Type B pancreatic cell (in vitro differentiated cells): ENCODE data around the gene TRANK1. TPM values are rescaled to one million over a fixed set of nuclear protein-coding genes. Genes with fewer than 3 reads are reported as not detected.
"Not testable (repeated sequence)": the region's sequence is repeated elsewhere in the genome, so short reads cannot be mapped to it uniquely, and the experiment has no call there.

Experiments used
- DNase-seq: peaks from one replicate; pipeline ENCODE4 v3.0.0; 2021; ENCODE audit warnings: mixed read lengths; ENCODE audit not compliant: unreplicated experiment; ENCODE audit errors: extremely low spot score
- H3K27ac Mint-ChIP-seq: 2 replicates; pipeline ENCODE4 v1.8.0; 2021; ENCODE audit warnings: mild to moderate bottlenecking, mixed read lengths
- H3K27me3 Mint-ChIP-seq: 2 replicates; pipeline ENCODE4 v1.8.0; 2021; ENCODE audit warnings: mixed read lengths
- H3K36me3 Mint-ChIP-seq: 2 replicates; pipeline ENCODE4 v1.8.0; 2021; ENCODE audit warnings: mixed read lengths
- H3K4me1 Mint-ChIP-seq: one replicate; pipeline ENCODE4 v1.8.0; 2021; ENCODE audit warnings: mixed read lengths; ENCODE audit not compliant: unreplicated experiment
- H3K4me3 Mint-ChIP-seq: 2 replicates; pipeline ENCODE4 v1.8.0; 2021; ENCODE audit warnings: mild to moderate bottlenecking, mixed read lengths
- H3K9me3 Mint-ChIP-seq: 2 replicates; pipeline ENCODE4 v1.8.0; 2021; ENCODE audit warnings: mixed read lengths
- CTCF ChIP-seq: fragments of 200-600 bp; sonication (generic); conservative IDR thresholded peaks from 2 replicates; pipeline ENCODE4 v1.5.0; 2021; ENCODE audit warnings: antibody characterized with exemption, mild to moderate bottlenecking
- total RNA-seq: library from RNA; stranded (reverse); gene quantifications from 2 replicates; pipeline ENCODE4 v1.2.1, GENCODE V29; 2021; ENCODE audit warnings: low replicate concordance

Gene TRANK1
- total RNA-seq, 1 donor from 2014 or later = 18.0 TPM

DNA sequence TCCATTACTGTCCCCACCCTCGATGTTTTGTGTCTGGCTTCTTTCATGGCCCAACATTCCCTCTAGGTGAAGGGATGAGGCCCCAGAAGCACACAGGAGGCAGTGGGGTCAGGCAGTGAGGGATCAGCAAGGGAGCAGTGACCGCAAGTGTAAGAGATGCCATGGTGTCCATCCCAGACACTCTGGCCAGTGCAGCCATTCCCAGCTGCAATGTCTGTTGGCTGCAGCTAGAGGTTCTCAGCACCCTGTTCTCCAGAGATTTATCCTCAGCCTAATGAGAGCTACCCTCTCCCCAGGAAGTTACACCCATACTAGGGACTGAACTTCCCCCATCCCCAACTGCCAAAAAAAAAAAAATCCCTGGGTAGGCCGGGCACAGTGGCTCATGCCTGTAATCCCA is 40.2 kb downstream of the TRANK1 start:
- Mint-ChIP-seq H3K36me3 (peaks cover 3% of the 10 kb centered on the region), H3K9me3 (no peaks in the 10 kb centered on the region), H3K27ac (no peak overlapping the region), H3K27me3 (no peaks in the 10 kb centered on the region), H3K4me3 (no peak overlapping the region), H3K4me1 (peaks cover 22% of the 10 kb centered on the region)
- DNase-seq = no peak
- TF ChIP-seq CTCF = no peak

DNA sequence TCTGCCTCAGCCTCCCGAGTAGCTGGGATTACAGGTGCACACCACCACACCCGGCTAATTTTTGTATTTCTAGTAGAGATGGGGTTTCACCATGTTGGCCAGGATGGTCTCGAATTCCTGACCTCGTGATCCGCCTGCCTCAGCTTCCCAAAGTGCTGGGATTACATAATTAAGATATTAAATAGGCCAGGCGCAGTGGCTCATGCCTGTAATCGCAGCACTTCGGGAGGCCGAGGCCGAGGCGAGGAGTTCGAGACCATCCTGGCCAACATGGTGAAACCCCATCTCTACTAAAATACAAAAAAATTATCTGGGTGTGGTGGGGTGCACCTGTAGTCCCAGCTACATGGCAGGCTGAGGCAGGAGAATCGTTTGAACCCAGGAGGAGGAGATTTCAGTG is 40.8 kb downstream of the TRANK1 start:
- not testable (repeated sequence) for H3K4me3 Mint-ChIP-seq, H3K36me3 Mint-ChIP-seq, H3K27me3 Mint-ChIP-seq, DNase-seq, H3K27ac Mint-ChIP-seq, H3K9me3 Mint-ChIP-seq
- H3K4me1 Mint-ChIP-seq = peaks cover 22% of the 10 kb centered on the region

- Mint-ChIP-seq H3K9me3 (no peaks in the 10 kb centered on the region), H3K27me3 (no peaks in the 10 kb centered on the region), H3K4me1 (peaks cover 17% of the 10 kb centered on the region), H3K27ac (no peak overlapping the region), H3K4me3 (no peak overlapping the region), H3K36me3 (peaks cover 3% of the 10 kb centered on the region)
- no peak for TF ChIP-seq CTCF
- DNase-seq = no peak
Observed at GRCh38 chr3:36903119-36903882, 41.6 kb downstream of the TRANK1 start.

- no peak overlapping the region for H3K27ac Mint-ChIP-seq
- H3K36me3 Mint-ChIP-seq = peaks cover 7% of the 10 kb centered on the region
- peaks cover 8% of the 10 kb centered on the region for H3K4me1 Mint-ChIP-seq
Observed at GRCh38 chr3:36901588-36901987, 43.3 kb downstream of the TRANK1 start.

GRCh38 chr3:36900474-36901443 is 44.1 kb downstream of the TRANK1 start:
- peaks cover 8% of the 10 kb centered on the region for H3K4me1 Mint-ChIP-seq
- H3K27me3 Mint-ChIP-seq = no peaks in the 10 kb centered on the region
- no peak for TF ChIP-seq CTCF
- H3K9me3 Mint-ChIP-seq = no peaks in the 10 kb centered on the region
- DNase-seq = no peak
- H3K36me3 Mint-ChIP-seq = peaks cover 7% of the 10 kb centered on the region
- H3K27ac Mint-ChIP-seq = no peak overlapping the region
- no peak overlapping the region for H3K4me3 Mint-ChIP-seq

More at GRCh38 chr3:36901588-36901987, 43.3 kb downstream of the TRANK1 start:
- no peaks in the 10 kb centered on the region for H3K27me3 Mint-ChIP-seq
- DNase-seq = no peak
- TF ChIP-seq CTCF = no peak
- no peaks in the 10 kb centered on the region for H3K9me3 Mint-ChIP-seq
- H3K4me3 Mint-ChIP-seq = no peak overlapping the region
